Measurements from ENCODE around the gene C5orf47.

The C5orf47 gene

GRCh38 chr5:173963867-173964441 lies 25.0 kb upstream of the C5orf47 start:
- Mint-ChIP-seq H3K4me1 (ENCODE audit: low read depth) (peaks cover 30% of the 10 kb centered on the region), H3K27ac (peak overlapping the region; percentile 16), H3K4me3 (peak overlapping the region; percentile 27), H3K27me3 (no peaks in the 10 kb centered on the region), H3K36me3 (no peaks in the 10 kb centered on the region), H3K9me3 (ENCODE audit: low read depth) (no peaks in the 10 kb centered on the region)

DNA sequence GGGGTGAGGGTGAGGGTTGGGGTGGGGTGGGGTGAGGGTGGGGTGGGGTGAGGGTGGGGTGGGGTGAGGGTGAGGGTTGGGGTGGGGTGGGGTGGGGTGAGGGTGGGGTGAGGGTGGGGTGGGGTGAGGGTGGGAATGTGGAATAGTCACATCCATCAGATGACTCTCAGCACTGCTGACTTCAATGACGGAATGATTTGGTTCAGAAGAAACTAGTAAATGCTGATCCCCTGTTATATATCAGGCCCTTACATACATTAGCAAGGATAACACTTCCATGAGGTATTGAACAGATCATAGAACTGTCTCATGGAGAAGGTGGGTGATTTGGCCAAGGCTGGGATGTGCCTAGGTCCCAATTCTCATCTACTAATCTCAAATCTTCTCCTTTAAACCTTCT lies 24.5 kb upstream of the C5orf47 start:
- no peak overlapping the region for H3K27ac Mint-ChIP-seq

GRCh38 chr5:173967241-173967640 lies 21.7 kb upstream of the C5orf47 start:
- Mint-ChIP-seq H3K4me1 (ENCODE audit: low read depth) (peaks cover 30% of the 10 kb centered on the region), H3K27me3 (peaks cover 6% of the 10 kb centered on the region), H3K4me3 (no peak overlapping the region), H3K27ac (no peak overlapping the region), H3K9me3 (ENCODE audit: low read depth) (no peaks in the 10 kb centered on the region), H3K36me3 (no peaks in the 10 kb centered on the region)

More for the DNA sequence above, 24.5 kb upstream of the C5orf47 start:
- no peaks in the 10 kb centered on the region for H3K27me3 Mint-ChIP-seq
- no peaks in the 10 kb centered on the region for H3K9me3 Mint-ChIP-seq (ENCODE audit: low read depth)
- no peaks in the 10 kb centered on the region for H3K36me3 Mint-ChIP-seq
- peaks cover 30% of the 10 kb centered on the region for H3K4me1 Mint-ChIP-seq (ENCODE audit: low read depth)
- H3K4me3 Mint-ChIP-seq, result no peak overlapping the region

DNA sequence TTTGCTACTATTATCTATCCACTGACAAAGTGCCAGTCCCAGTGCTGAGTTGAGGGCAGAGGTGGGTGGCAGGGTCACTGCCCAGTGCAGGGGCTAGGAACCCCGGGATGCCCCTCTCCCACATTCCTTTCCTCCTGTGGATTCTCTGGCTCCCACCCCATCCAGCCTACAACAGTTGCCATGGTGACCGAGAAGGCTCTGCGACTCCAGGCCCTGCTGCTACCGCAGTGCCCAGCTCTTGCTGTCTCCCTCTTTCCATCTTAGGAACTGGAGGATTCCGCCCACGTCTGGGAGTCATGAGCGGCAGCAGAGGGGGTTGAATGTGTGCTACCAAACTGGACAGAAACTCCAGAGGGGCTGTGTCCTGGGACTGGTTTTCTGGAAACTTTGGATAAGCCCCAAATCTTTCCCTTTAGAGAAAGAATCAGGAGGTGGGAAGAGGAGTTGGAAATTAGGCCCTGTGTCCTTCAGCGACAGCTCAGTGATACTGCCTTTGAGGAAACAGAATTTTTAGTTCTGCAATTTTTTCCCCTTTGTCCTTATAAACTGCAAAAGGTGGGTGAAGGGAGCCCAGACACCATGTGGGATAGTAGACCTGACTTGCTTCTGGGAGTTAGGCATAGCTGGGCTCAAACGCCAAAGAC lies 20.7 kb upstream of the C5orf47 start:
- peaks cover 25% of the 10 kb centered on the region for H3K4me1 Mint-ChIP-seq (ENCODE audit: low read depth)
- H3K27me3 Mint-ChIP-seq, result peaks cover 6% of the 10 kb centered on the region
- no peaks in the 10 kb centered on the region for H3K36me3 Mint-ChIP-seq
- H3K9me3 Mint-ChIP-seq (ENCODE audit: low read depth), result no peaks in the 10 kb centered on the region
- no peak overlapping the region for H3K4me3 Mint-ChIP-seq
- no peak overlapping the region for H3K27ac Mint-ChIP-seq

GRCh38 chr5:173969167-173970049 lies 19.6 kb upstream of the C5orf47 start:
- Mint-ChIP-seq H3K27ac (no peak overlapping the region), H3K4me3 (no peak overlapping the region), H3K36me3 (no peaks in the 10 kb centered on the region), H3K27me3 (peaks cover 6% of the 10 kb centered on the region), H3K9me3 (ENCODE audit: low read depth) (no peaks in the 10 kb centered on the region), H3K4me1 (ENCODE audit: low read depth) (peaks cover 21% of the 10 kb centered on the region)

DNA sequence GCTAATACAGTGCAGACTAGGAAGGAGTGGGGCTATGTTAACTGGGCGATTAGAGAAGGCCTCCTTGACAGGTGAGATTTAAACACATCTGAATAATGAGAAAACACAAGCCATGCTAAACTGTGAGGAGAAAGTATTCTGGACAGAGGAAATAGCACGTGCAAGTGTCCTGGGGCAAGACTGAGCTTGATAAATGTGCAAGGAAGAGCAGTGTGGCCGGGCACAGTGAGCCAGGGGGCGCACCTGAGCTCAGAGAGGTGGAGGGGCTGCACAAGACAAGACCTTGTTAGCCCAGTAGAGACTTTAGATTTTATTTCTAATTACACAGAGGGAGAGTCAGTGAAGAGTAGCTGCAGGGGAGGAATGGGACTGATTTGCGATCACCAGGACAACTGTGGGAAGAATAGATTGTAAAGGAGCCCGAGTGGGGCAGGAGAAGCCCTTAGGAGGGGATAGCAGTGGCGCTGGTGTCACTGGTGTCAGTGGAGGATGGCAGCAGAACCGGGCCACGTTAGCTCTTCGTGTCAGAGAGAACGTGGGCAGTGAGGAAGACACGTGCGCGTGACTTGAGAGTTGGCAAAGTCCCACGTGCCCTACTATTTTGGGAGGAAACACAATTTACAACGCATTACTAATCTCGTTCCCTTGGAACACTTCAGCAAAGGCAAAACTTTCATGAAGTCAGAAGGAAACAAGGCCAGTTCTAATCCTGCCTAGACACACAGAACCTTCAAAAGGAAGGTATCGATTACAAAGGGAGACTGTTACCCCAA lies 17.9 kb upstream of the C5orf47 start:
- Mint-ChIP-seq H3K4me3 (no peak overlapping the region), H3K27ac (no peak overlapping the region), H3K9me3 (ENCODE audit: low read depth) (no peaks in the 10 kb centered on the region), H3K36me3 (no peaks in the 10 kb centered on the region), H3K4me1 (ENCODE audit: low read depth) (peaks cover 9% of the 10 kb centered on the region), H3K27me3 (peaks cover 6% of the 10 kb centered on the region)

GRCh38 chr5:173971681-173972345 lies 17.2 kb upstream of the C5orf47 start:
- no peaks in the 10 kb centered on the region for H3K36me3 Mint-ChIP-seq
- H3K27me3 Mint-ChIP-seq, result peaks cover 6% of the 10 kb centered on the region
- no peak overlapping the region for H3K27ac Mint-ChIP-seq
- H3K9me3 Mint-ChIP-seq (ENCODE audit: low read depth), result no peaks in the 10 kb centered on the region
- H3K4me3 Mint-ChIP-seq, result no peak overlapping the region
- peaks cover 9% of the 10 kb centered on the region for H3K4me1 Mint-ChIP-seq (ENCODE audit: low read depth)

DNA sequence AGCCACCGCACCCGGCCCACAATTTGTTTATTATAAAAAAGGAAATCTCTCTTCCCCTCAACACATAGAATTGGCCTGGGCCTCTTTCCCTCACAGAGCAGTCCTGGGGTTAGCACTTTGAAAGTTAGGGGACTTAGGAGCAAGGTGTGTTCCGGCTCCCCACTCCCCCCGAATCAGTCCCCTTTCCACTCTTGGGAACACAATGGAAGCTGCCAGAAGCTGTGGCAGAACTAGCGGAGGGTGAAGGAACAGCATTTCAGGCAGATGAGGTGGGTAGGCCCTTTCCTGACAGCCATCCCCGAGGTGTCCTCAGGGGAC lies 16.4 kb upstream of the C5orf47 start:
- Mint-ChIP-seq H3K4me3 (peak overlapping the region; percentile 85), H3K27me3 (peaks cover 8% of the 10 kb centered on the region), H3K9me3 (ENCODE audit: low read depth) (no peaks in the 10 kb centered on the region), H3K27ac (no peak overlapping the region), H3K4me1 (ENCODE audit: low read depth) (peaks cover 7% of the 10 kb centered on the region), H3K36me3 (no peaks in the 10 kb centered on the region)

DNA sequence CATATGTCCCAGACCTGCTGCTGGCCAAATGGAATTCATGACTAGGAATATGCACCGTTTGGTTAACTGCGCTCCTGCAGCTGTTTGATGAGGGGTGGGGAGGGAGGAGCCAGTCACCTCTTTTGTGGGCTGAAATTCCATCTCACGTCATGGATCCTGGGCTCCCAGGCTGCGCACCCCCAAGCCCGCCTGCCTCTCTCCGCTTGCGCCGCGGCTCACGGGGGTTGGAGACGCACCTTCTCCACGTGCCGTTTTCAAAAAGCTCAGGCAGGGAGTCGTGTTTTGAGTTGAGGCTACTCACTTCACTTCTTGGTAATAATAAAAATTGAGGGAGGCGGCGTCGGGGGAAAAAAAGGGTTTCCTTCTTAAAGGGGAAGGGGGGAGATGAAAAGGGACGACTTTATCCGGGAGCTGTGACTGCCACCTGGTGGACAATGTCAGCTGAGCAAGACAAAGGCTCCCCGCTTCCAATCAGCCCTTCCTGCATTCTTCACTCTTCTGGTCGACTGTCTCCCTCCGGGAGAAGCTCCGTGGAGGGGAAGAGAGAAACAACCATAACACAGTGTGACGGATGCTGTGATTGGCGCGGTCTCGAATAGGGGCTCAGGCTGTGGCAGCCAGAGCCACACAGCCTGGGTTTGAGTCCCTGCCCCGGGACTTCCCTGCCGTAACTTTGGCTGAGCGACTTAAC lies 15.9 kb upstream of the C5orf47 start:
- peaks cover 8% of the 10 kb centered on the region for H3K27me3 Mint-ChIP-seq
- no peaks in the 10 kb centered on the region for H3K36me3 Mint-ChIP-seq

DNA sequence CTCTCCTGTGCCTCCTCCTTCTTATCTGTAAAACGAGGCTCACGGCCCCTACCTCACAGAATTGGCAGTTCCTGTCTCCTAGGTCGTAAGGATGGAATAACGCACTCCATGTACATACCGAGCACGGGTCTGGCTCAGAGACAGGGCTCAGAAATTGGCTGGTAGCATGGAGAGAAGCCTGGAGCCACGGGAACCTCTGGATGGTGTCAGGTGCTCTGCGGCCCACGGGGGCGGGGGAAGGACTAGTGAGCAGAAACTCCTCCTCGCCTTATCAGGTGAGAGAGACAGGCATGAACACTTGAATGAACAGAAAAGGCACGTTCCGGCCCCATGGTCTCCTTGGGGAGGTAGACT lies 15.4 kb upstream of the C5orf47 start:
- no peaks in the 10 kb centered on the region for H3K9me3 Mint-ChIP-seq (ENCODE audit: low read depth)
- H3K27me3 Mint-ChIP-seq, result peaks cover 11% of the 10 kb centered on the region
- peak overlapping the region; percentile 85 for H3K4me3 Mint-ChIP-seq
- no peaks in the 10 kb centered on the region for H3K36me3 Mint-ChIP-seq
- peaks cover 7% of the 10 kb centered on the region for H3K4me1 Mint-ChIP-seq (ENCODE audit: low read depth)
- no peak overlapping the region for H3K27ac Mint-ChIP-seq

More for the DNA sequence above, 15.9 kb upstream of the C5orf47 start:
- Mint-ChIP-seq H3K27ac (no peak overlapping the region), H3K4me1 (ENCODE audit: low read depth) (peaks cover 7% of the 10 kb centered on the region), H3K4me3 (peak overlapping the region; percentile 85), H3K9me3 (ENCODE audit: low read depth) (no peaks in the 10 kb centered on the region)

DNA sequence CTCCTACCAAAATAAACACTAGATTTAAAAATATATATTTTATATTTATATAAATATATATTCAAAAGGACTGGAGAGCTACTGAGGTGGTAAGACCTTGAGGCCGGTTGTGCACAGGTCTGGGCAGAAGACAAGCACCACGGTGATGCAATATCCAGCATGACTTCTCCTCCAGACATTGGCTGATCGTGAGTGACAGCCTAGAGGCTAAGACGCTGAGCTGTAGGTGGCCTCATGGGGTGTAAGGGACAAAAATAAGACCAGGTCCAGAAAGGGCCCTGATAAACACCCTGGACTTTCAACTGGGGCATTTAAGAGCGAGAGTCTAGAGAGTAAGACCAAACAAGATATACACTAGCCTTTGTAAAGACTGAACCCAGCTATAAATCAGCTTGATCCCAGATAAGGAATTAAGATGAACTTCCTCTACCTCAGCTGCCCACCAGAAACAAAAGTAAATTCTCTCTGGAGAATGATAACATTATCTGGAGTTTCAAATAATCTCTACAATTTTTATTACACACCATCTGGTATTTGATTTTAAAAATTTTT lies 14.2 kb upstream of the C5orf47 start:
- Mint-ChIP-seq H3K9me3 (ENCODE audit: low read depth) (no peaks in the 10 kb centered on the region), H3K27ac (no peak overlapping the region), H3K36me3 (no peaks in the 10 kb centered on the region), H3K27me3 (peaks cover 14% of the 10 kb centered on the region), H3K4me1 (ENCODE audit: low read depth) (peaks cover 7% of the 10 kb centered on the region), H3K4me3 (no peak overlapping the region)

DNA sequence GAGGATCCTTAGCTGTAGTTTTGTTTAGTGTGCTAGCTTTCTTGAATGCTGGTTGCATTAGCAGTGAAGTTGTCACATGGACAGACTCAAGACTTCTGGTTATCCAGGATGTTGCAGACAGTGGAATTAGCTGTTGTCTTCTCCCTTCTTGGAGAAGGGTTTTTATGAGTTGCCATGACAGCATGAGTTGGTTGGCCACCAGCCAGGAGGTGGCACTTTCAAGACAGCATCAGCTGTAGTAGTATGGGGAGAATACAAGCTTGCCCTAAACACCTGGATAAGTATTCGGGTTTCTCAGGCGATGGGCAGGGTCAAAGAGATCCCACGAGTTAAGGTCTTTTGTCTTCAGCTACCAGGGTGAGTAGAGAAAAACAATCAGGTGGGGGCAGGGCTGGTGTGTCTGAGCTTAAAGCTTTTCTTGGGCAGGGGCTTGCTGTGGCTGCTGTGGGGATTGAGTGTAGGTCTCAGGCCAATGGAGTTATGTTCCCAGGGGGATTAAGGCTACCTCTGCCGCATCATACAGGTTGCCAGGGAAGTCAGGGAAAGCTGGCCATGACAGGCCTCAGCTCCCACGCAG lies 7.7 kb upstream of the C5orf47 start:
- peaks cover 19% of the 10 kb centered on the region for H3K27me3 Mint-ChIP-seq

DNA sequence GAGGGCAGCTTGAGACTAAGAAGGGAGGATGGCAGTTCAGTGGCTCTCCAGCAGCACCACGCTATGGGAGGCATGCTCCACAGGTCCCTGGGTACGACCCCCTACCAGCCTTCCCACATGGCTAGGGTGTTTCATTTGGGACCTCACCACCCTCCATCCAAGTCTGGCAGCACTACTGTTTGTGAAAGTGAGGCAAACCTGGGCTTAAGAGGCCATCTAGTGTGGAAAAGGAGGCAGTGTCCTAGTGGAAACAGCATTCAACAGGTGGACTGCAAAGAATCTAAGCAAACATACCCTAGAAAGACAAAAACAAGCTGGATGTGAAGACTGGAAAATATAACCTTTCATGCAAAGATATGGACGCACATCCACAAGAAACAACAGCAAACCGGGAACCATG lies 4.8 kb upstream of the C5orf47 start:
- H3K36me3 Mint-ChIP-seq, result no peaks in the 10 kb centered on the region
- H3K4me3 Mint-ChIP-seq, result no peak overlapping the region
- H3K27me3 Mint-ChIP-seq, result peaks cover 12% of the 10 kb centered on the region
- no peaks in the 10 kb centered on the region for H3K4me1 Mint-ChIP-seq (ENCODE audit: low read depth)
- H3K9me3 Mint-ChIP-seq (ENCODE audit: low read depth), result no peaks in the 10 kb centered on the region
- H3K27ac Mint-ChIP-seq, result no peak overlapping the region

More for the DNA sequence above, 7.7 kb upstream of the C5orf47 start:
- no peaks in the 10 kb centered on the region for H3K36me3 Mint-ChIP-seq
- no peaks in the 10 kb centered on the region for H3K4me1 Mint-ChIP-seq (ENCODE audit: low read depth)
- H3K27ac Mint-ChIP-seq, result no peak overlapping the region
- H3K9me3 Mint-ChIP-seq (ENCODE audit: low read depth), result no peaks in the 10 kb centered on the region
- no peak overlapping the region for H3K4me3 Mint-ChIP-seq
